Activated naive CD4-positive, alpha-beta T cell treated with anti-CD3 and anti-CD28 coated beads, Interleukin-2, amount 50 U/mL, for 72 hours (primary cell): Measurements from ENCODE around the gene GUCA1C. TPM values are rescaled to one million over a fixed set of nuclear protein-coding genes. Genes with fewer than 3 reads are reported as not detected.

Experiments
- ATAC-seq, 2 donors: fragments of 150-1000 bp; cut with Tn5 transposase; 2 replicates each; pipeline ENCODE4 v1.10.0; 2021; ENCODE audit warnings: mild to moderate bottlenecking in 2 of 2, moderate library complexity in 2 of 2
- DNase-seq, 2 donors: peaks; one replicate each; pipeline ENCODE4 v3.0.0; 2021 to 2022; ENCODE audit warnings: low spot score in 2 of 2
- H3K27ac Mint-ChIP-seq, 2 donors: one replicate each; pipeline ENCODE4 v1.8.0; 2022; ENCODE audit warnings: mild to moderate bottlenecking in 2 of 2, mixed read lengths in 2 of 2
- H3K36me3 Mint-ChIP-seq, 2 donors: one replicate each; pipeline ENCODE4 v1.8.0; 2022; ENCODE audit warnings: mixed read lengths in 2 of 2
- H3K9me3 Mint-ChIP-seq, 2 donors: one replicate each; pipeline ENCODE4 v1.8.0; 2022; ENCODE audit warnings: mixed read lengths in 2 of 2
- total RNA-seq, 2 donors: library from RNA; stranded (reverse); gene quantifications; one replicate each; pipeline ENCODE4 v1.2.3, GENCODE V29; 2022

Gene GUCA1C
- total RNA-seq, 2 donors from 2014 or later: not detected

GRCh38 chr3:108936924-108937689, 16.6 kb downstream of the GUCA1C start:
- DNase-seq (no peak), ATAC-seq (no peak)
- Mint-ChIP-seq H3K36me3 (no peaks in the 10 kb centered on the region), H3K9me3 (no peaks in the 10 kb centered on the region), H3K27ac (no peak overlapping the region)

DNA sequence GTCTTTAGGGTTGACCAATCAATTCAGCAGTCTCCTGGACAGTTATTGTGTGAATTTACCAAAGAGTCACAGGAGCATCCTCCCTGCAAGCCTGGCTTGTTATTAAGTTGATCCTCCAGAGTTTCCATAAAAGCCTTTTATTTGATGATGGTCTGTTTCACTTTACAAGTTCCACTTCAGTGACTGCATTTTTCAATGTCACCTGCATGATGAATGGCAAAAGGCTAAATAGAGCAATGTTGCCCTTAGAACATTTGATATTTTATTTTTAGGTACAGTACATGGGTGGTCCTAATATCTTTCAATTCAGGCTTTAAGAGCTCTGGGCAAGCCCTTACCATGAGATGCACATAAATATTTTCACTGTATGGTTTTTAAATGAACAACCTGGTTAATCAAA, 22.6 kb downstream of the GUCA1C start:
- Mint-ChIP-seq H3K27ac (no peak overlapping the region), H3K9me3 (peaks cover 4 to 11% of the 10 kb centered on the region in 2 donors)

GRCh38 chr3:108918866-108919265, 34.8 kb downstream of the GUCA1C start:
- no peaks in the 10 kb centered on the region for H3K36me3 Mint-ChIP-seq
- no peak for ATAC-seq
- DNase-seq: no peak
- no peak overlapping the region for H3K27ac Mint-ChIP-seq
- no peaks in the 10 kb centered on the region for H3K9me3 Mint-ChIP-seq

More for the DNA sequence above, 22.6 kb downstream of the GUCA1C start:
- DNase-seq (no peak), ATAC-seq (no peak)
- H3K36me3 Mint-ChIP-seq: peaks cover 0 to 12% of the 10 kb centered on the region in 2 donors

DNA sequence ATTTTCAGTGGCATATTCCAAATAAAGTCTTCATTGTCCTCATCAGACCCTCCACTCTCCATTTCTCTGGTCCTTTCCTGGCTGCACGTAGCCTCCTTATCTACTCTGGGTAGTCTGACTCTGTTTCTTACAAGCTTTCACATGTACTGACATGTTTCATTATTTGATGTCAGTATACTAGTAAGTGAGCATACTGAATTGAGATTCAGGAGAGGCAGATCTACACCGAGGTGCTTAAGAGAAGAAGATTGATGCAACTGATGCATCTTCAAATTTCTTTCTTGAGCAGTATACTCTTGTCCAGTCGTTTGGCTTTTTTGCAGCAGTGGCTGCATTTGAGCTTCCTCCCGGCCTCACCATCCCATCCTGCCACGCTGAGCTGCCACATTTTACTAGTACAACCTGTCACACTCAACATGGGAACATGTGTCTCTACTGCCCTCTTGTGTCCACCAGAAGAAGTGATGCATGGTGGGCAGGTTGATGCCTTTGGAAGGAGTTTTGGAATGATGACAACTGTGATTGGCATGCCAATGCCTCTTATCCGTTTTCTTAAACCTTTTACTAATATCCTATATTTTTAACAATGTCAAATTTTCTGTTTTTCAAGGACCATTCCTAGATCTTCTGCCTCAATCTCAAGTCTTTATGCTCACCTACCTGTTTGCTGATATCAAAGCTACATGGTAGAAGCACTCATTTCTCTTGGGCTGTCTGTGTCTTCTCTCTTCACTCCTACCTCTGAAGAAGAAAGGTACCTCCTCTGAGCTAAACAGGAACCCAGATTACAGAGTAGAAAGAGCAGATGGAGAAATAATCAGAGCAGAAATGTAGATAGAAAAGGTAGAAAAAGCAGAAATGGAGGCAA, 38.7 kb downstream of the GUCA1C start:
- Mint-ChIP-seq H3K27ac (peak overlapping the region in 1 of 2 donors; percentile 63), H3K36me3 (no peaks in the 10 kb centered on the region), H3K9me3 (no peaks in the 10 kb centered on the region)
- DNase-seq (peak; percentile 61 to 70), ATAC-seq (peak; percentile 94 to 98)

DNA sequence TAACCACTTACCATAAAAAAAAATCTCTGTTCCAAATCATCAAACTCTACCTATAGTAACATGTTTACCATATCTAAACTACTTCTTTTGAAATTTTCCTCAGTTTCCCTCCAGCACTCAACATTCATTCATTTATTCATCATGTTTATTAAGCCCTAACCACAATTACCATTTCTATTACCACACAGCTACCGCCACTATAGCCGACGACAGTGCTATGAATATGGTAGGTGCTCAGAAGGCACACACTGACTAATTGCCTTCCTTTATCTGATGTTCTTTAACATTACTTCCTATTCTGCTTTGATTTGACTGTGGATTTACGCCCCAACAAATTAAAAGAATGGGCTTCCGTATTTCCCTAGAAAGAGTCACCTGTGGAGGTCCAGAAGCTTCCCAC, 43.9 kb downstream of the GUCA1C start:
- no peaks in the 10 kb centered on the region for H3K36me3 Mint-ChIP-seq
- H3K9me3 Mint-ChIP-seq: no peaks in the 10 kb centered on the region
- ATAC-seq: no peak
- no peak overlapping the region for H3K27ac Mint-ChIP-seq
- DNase-seq: no peak

DNA sequence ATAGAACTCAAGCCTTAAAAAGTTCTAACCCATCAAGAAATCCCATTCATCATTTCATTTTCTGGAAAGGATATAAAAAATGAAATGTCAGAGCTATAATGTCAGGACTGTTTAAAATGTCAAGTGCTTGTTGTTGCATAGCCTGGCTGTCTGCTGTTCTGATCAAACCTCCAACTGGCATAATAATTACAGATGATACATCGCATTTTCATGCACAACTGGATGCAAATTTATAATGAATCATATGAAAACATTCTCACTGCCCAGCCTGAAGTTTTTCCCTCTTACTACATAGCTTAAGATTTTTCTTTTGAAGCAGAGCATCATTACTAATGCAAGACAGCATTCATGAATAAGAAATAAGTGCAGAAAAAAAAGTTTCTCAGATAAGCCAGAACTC, 46.5 kb downstream of the GUCA1C start:
- Mint-ChIP-seq H3K36me3 (no peaks in the 10 kb centered on the region), H3K9me3 (no peaks in the 10 kb centered on the region), H3K27ac (no peak overlapping the region)
- ATAC-seq (no peak), DNase-seq (no peak)

DNA sequence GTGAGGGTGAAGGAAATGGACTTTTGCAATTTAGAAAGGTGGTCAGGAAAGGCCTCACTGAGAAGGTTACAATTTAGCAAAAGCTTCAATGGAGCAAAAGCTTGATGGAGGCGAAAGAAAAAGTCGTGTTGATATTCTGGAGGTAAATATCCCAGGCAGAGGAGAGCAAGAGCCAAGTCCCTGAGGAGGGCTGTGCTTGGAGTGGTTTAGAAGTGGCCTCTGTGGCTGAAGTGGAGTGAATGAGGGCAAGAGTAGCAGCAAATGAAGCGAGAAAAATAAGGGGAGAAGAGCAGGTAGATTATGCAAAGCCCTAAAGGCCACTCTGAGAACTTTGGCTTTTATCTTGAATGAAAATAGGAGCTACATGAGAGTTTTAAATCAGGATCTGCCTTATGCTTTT, 54.1 kb downstream of the GUCA1C start:
- Mint-ChIP-seq H3K36me3 (no peaks in the 10 kb centered on the region), H3K27ac (peak overlapping the region in 1 of 2 donors; percentile 18), H3K9me3 (no peaks in the 10 kb centered on the region)
- DNase-seq: no peak
- ATAC-seq: no peak

- peak; percentile 60 to 63 for ATAC-seq
- H3K27ac Mint-ChIP-seq: peak overlapping the region; percentile 25 to 71
- H3K9me3 Mint-ChIP-seq: no peaks in the 10 kb centered on the region
- no peaks in the 10 kb centered on the region for H3K36me3 Mint-ChIP-seq
- DNase-seq: no peak
Observed at GRCh38 chr3:108897883-108898282, 55.8 kb downstream of the GUCA1C start.

DNA sequence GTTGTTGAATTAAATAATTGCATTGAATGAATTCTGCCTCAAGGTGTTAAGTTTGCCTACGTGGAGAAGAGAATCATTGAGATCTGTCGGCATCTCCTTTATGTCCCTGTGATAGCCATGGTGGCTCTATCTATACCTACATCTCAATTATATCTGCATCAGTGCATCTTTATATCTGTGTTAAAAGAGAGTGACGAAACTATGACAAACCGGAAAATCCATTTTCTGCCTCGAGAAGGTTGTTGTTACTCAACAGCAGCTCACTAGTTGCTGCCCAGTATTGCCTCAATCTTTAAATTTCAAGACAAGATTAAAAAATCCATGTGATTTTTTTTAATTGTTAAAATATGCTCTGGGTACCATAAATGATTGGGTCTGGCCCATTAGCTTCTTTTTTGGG, 58.7 kb downstream of the GUCA1C start:
- Mint-ChIP-seq H3K36me3 (no peaks in the 10 kb centered on the region), H3K9me3 (no peaks in the 10 kb centered on the region), H3K27ac (no peak overlapping the region)
- DNase-seq: no peak
- no peak for ATAC-seq

DNA sequence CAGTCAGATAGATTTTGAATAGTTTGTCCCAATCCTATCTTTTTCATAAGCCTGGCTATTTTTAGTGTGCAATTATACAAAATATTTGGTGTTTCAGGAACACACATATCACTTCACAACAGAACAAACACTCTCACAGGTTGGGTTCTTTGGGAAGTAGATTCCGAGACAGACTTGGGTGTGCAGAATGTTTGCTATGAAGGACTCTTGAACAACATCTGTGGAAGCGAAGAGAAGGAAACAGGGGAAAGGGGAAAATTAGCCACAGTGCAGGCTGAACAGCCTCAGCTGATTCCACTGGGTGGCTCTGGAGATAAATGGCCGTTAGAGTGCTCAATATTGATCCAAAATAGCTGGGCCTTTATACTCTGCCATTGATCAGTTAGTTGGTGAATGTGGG, 61.8 kb downstream of the GUCA1C start:
- ATAC-seq: no peak
- H3K27ac Mint-ChIP-seq: no peak overlapping the region
- H3K9me3 Mint-ChIP-seq: no peaks in the 10 kb centered on the region
- DNase-seq: no peak
- H3K36me3 Mint-ChIP-seq: no peaks in the 10 kb centered on the region

DNA sequence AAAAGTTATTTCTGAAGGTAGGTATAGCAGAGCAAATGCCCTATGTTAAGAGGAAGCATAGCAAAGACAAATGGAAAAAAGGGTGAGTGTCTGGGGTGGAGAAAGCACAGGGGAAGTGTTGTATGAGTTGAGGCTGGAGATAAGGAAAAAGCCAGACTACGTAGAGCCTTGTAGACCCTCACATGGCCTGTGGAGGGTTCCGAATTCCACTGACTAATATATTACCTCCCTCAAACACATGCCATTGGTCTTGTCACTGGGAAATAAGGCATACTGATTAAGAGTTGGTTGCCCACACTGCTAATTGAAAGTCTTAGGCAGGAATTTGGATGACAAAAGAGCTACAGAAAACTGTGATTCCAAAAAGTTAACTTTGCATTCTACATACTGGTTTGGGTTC, 65.9 kb downstream of the GUCA1C start:
- Mint-ChIP-seq H3K36me3 (no peaks in the 10 kb centered on the region), H3K9me3 (no peaks in the 10 kb centered on the region), H3K27ac (no peak overlapping the region)
- no peak for DNase-seq
- ATAC-seq: no peak

- Mint-ChIP-seq H3K9me3 (no peaks in the 10 kb centered on the region), H3K36me3 (no peaks in the 10 kb centered on the region), H3K27ac (no peak overlapping the region)
- no peak for ATAC-seq
- no peak for DNase-seq
Observed at GRCh38 chr3:108887121-108887520, 66.6 kb downstream of the GUCA1C start.

DNA sequence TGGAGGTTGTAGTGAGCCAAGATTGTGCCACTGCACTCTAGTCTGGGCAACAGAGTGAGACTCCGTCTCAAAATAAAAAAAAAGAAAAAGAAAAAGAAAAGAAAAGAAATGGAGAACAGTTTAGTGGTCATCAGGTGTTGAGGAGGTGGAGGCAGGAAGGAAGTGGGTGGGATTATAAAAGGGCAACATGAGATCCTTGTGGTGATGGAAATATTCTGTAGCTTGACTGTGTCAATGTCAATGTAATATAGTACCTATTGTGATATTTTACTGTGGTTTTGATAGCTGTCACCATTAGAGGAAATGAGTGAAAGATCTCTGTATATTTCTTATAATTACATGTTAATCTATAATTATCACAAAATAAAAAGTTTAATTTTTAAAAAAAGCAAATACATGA, 70.3 kb downstream of the GUCA1C start:
- Mint-ChIP-seq H3K9me3 (peaks cover 8 to 10% of the 10 kb centered on the region in 2 donors), H3K36me3 (peaks cover 6 to 7% of the 10 kb centered on the region in 2 donors), H3K27ac (no peak overlapping the region)
- ATAC-seq (peak in 1 of 2 donors; percentile 34), DNase-seq (no peak)

GRCh38 chr3:108882762-108883161, 70.9 kb downstream of the GUCA1C start:
- Mint-ChIP-seq H3K27ac (no peak overlapping the region), H3K9me3 (peaks cover 10 to 12% of the 10 kb centered on the region in 2 donors), H3K36me3 (peaks cover 9 to 11% of the 10 kb centered on the region in 2 donors)
- no peak for ATAC-seq
- DNase-seq: no peak

GRCh38 chr3:108879915-108880314, 73.8 kb downstream of the GUCA1C start:
- no peak overlapping the region for H3K27ac Mint-ChIP-seq
- DNase-seq (no peak), ATAC-seq (no peak)
- H3K9me3 Mint-ChIP-seq: peaks cover 10 to 12% of the 10 kb centered on the region in 2 donors
- H3K36me3 Mint-ChIP-seq: peaks cover 11 to 15% of the 10 kb centered on the region in 2 donors

DNA sequence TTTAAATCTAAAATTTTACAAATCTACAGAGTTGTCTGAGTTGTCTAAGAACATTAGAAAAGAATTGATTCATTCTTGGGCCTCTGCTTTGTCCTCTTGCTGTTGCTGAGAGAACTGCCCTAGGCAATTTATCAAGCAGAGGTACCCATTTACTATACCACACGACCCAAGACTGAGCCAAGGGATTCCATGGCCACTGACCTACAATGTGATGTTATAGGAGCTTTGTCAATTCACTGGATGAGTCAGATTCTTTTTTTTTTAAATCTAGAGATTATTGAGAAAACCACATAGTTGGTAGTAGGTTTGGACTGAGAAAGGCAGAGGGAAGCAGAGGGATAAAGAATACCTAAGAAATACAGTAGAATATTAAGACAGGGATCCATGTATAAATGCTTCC, 75.8 kb downstream of the GUCA1C start:
- Mint-ChIP-seq H3K9me3 (peaks cover 10 to 12% of the 10 kb centered on the region in 2 donors), H3K36me3 (peaks cover 14 to 17% of the 10 kb centered on the region in 2 donors), H3K27ac (no peak overlapping the region)
- ATAC-seq (peak; percentile 45 to 81), DNase-seq (no peak)

GRCh38 chr3:108863799-108864135, 89.9 kb downstream of the GUCA1C start:
- Mint-ChIP-seq H3K27ac (peak overlapping the region; percentile 94 to 97), H3K9me3 (peaks cover 0 to 13% of the 10 kb centered on the region in 2 donors), H3K36me3 (peaks cover 13 to 45% of the 10 kb centered on the region in 2 donors)
- ATAC-seq: peak in 1 of 2 donors; percentile 2
- DNase-seq: peak in 1 of 2 donors; percentile 8
